HEK293T (cell line): ENCODE results near the gene TTLL4.

Experiments used
- ARNT ChIP-seq: fragments of 450-650 bp; IDR thresholded peaks from 2 replicates; pipeline ENCODE4 v1.6.1; 2017; ENCODE audit warnings: mild to moderate bottlenecking
- BHLHE40 ChIP-seq: fragments of 450-650 bp; IDR thresholded peaks from 2 replicates; pipeline ENCODE4 v1.6.1; 2016; ENCODE audit warnings: mild to moderate bottlenecking, moderate library complexity, borderline replicate concordance
- CTBP1 ChIP-seq: fragments of 450-650 bp; IDR thresholded peaks from 2 replicates; pipeline ENCODE4 v1.6.1; 2016; ENCODE audit warnings: borderline replicate concordance
- ELF4 ChIP-seq: fragments of 450-650 bp; IDR thresholded peaks from 2 replicates; pipeline ENCODE4 v1.6.1; 2017; ENCODE audit warnings: antibody characterized with exemption
- FOXA1 ChIP-seq: fragments of 450-650 bp; IDR thresholded peaks from 2 replicates; pipeline ENCODE4 v1.6.1; 2016; ENCODE audit warnings: mild to moderate bottlenecking
- FOXK2 ChIP-seq: fragments of 450-650 bp; IDR thresholded peaks from 2 replicates; pipeline ENCODE4 v1.6.1; 2016; ENCODE audit warnings: mild to moderate bottlenecking
- HDGF ChIP-seq: fragments of 450-650 bp; IDR thresholded peaks from 2 replicates; pipeline ENCODE4 v1.6.1; 2017; ENCODE audit warnings: antibody characterized with exemption, borderline replicate concordance
- SP1 ChIP-seq: fragments of 450-650 bp; IDR thresholded peaks from 2 replicates; pipeline ENCODE4 v1.6.1; 2017
- SUZ12 ChIP-seq: fragments of 450-650 bp; IDR thresholded peaks from 2 replicates; pipeline ENCODE4 v1.6.1; 2016; ENCODE audit warnings: mild to moderate bottlenecking
- TARDBP ChIP-seq: fragments of 450-650 bp; IDR thresholded peaks from 2 replicates; pipeline ENCODE4 v1.6.1; 2016

GRCh38 chr2:218663901-218664300 is 46.7 kb upstream of the TTLL4 start:
- TF ChIP-seq BHLHE40 (no peak), SP1 (no peak), SUZ12 (no peak), FOXK2 (no peak), HDGF (no peak), ARNT (no peak), FOXA1 (no peak), CTBP1 (no peak), ELF4 (no peak), TARDBP (no peak)
